ENCODE measurements around the gene TMEM190.
"Not testable (repeated sequence)": the region's sequence is repeated elsewhere in the genome, so short reads cannot be mapped to it uniquely, and the experiment has no call there.

TMEM190 gene

GRCh38 chr19:55402509-55402908 lies 25.9 kb downstream of the TMEM190 start:
- Histone ChIP-seq H3K36me3 (ENCODE audit: control insufficient read depth in 1 of 2, insufficient read depth in 2 of 2, low read length in 2 of 2) (peaks cover 35 to 41% of the 10 kb centered on the region in 2 donors), H3K4me1 (ENCODE audit: control insufficient read depth in 1 of 2, insufficient read depth in 2 of 2, low read length in 2 of 2) (peaks cover 11 to 15% of the 10 kb centered on the region in 2 donors), H3K9me3 (ENCODE audit: control insufficient read depth in 1 of 2, low read length in 2 of 2) (no peaks in the 10 kb centered on the region), H3K27ac (ENCODE audit: low read length) (no peak overlapping the region), H3K4me3 (ENCODE audit: low read depth in 1 of 2, low read length in 2 of 2) (no peak overlapping the region), H3K27me3 (ENCODE audit: low read depth, low read length) (no peaks in the 10 kb centered on the region)

- no peak overlapping the region for H3K4me3 ChIP-seq (ENCODE audit: low read depth in 1 of 2, low read length in 2 of 2)
- H3K27ac ChIP-seq (ENCODE audit: low read length) = no peak overlapping the region
- peaks cover 14 to 15% of the 10 kb centered on the region in 2 donors for H3K4me1 ChIP-seq (ENCODE audit: control insufficient read depth in 1 of 2, insufficient read depth in 2 of 2, low read length in 2 of 2)
- H3K27me3 ChIP-seq (ENCODE audit: low read depth, low read length) = no peaks in the 10 kb centered on the region
- peaks cover 30 to 37% of the 10 kb centered on the region in 2 donors for H3K36me3 ChIP-seq (ENCODE audit: control insufficient read depth in 1 of 2, insufficient read depth in 2 of 2, low read length in 2 of 2)
- H3K9me3 ChIP-seq (ENCODE audit: control insufficient read depth in 1 of 2, low read length in 2 of 2) = no peaks in the 10 kb centered on the region
Measured at GRCh38 chr19:55405638-55406037, 29.0 kb downstream of the TMEM190 start.

- H3K36me3 ChIP-seq (ENCODE audit: control insufficient read depth in 1 of 2, insufficient read depth in 2 of 2, low read length in 2 of 2) = peaks cover 25 to 32% of the 10 kb centered on the region in 2 donors
- H3K27ac ChIP-seq (ENCODE audit: low read length) = no peak overlapping the region
- H3K27me3 ChIP-seq (ENCODE audit: low read depth, low read length) = no peaks in the 10 kb centered on the region
- H3K9me3 ChIP-seq (ENCODE audit: control insufficient read depth in 1 of 2, low read length in 2 of 2) = no peaks in the 10 kb centered on the region
- H3K4me3 ChIP-seq (ENCODE audit: low read depth in 1 of 2, low read length in 2 of 2) = peak overlapping the region; percentile 63 to 75
- H3K4me1 ChIP-seq (ENCODE audit: control insufficient read depth in 1 of 2, insufficient read depth in 2 of 2, low read length in 2 of 2) = peaks cover 14 to 15% of the 10 kb centered on the region in 2 donors
Measured at GRCh38 chr19:55406091-55406825, 29.6 kb downstream of the TMEM190 start.

DNA sequence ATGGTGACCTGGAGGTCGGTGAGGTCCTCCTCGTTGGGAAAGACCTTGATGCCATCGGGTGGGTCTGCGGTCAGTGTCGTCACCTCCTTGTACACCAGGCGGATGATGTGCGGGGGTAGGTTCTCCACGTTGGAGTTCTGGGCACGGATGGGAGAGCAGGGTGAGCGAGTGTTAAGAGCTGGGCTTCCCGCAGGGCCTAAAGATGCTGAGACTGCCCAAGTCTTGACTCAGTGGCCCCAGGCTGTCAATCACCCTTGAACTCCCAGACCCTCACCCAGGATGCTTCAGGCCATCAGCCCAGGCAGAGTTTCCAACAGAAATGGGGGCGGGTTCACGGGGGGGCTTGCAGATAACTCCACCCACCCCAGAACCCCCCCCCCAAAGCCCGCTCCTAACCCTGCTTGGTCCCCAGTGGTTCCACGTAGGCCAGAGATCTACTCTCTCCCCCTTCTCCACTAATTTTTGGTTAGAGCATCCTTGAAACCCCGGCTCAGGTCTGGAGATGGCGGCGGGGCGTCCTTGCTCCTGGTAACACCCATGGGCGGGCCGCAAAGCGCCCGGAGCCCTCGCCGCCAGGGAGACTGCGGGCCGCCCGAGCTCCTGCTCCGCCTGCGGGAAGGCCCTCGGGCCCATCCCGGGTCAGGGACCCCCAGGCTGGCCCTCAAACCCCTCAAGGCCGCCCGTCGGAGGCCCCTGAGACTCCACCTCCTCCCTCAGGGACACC lies 30.4 kb downstream of the TMEM190 start:
- Histone ChIP-seq H3K9me3 (ENCODE audit: control insufficient read depth in 1 of 2, low read length in 2 of 2) (no peaks in the 10 kb centered on the region), H3K36me3 (ENCODE audit: control insufficient read depth in 1 of 2, insufficient read depth in 2 of 2, low read length in 2 of 2) (peaks cover 19 to 29% of the 10 kb centered on the region in 2 donors), H3K4me3 (ENCODE audit: low read depth in 1 of 2, low read length in 2 of 2) (peak overlapping the region; percentile 63 to 75), H3K27me3 (ENCODE audit: low read depth, low read length) (no peaks in the 10 kb centered on the region), H3K4me1 (ENCODE audit: control insufficient read depth in 1 of 2, insufficient read depth in 2 of 2, low read length in 2 of 2) (peaks cover 14 to 15% of the 10 kb centered on the region in 2 donors), H3K27ac (ENCODE audit: low read length) (peak overlapping the region; percentile 63)

DNA sequence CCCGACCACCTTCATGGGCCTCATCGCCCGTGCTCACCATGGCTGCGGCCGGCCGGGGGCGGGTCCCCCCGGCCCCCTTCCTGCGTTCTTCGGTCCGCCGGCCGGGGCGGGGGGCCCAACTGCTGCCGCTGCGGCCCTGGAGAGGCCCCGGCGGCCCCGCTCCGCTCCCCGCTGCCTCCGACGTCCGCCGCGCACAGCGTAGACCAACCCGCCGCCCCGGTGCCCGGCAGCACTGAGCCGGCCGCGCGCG lies 30.8 kb downstream of the TMEM190 start, which contains the start of gene UBE2S:
Gene UBE2S, minus strand, starts transcription at position 239 of the 250 bp plus-strand sequence. Its CDS starts 199 bp downstream, at position 40.
- peaks cover 14 to 15% of the 10 kb centered on the region in 2 donors for H3K4me1 ChIP-seq (ENCODE audit: control insufficient read depth in 1 of 2, insufficient read depth in 2 of 2, low read length in 2 of 2)
- H3K36me3 ChIP-seq (ENCODE audit: control insufficient read depth in 1 of 2, insufficient read depth in 2 of 2, low read length in 2 of 2) = peaks cover 14 to 24% of the 10 kb centered on the region in 2 donors
- peak within 1 kb of the TSS; percentile 90 for H3K27ac ChIP-seq (ENCODE audit: low read length)
- H3K9me3 ChIP-seq (ENCODE audit: control insufficient read depth in 1 of 2, low read length in 2 of 2); H3K27me3 ChIP-seq (ENCODE audit: low read depth, low read length): not testable (repeated sequence)
- H3K4me3 ChIP-seq (ENCODE audit: low read depth in 1 of 2, low read length in 2 of 2) = peak within 1 kb of the TSS; percentile 71 to 75

GRCh38 chr19:55407800-55408532 lies 31.3 kb downstream of the TMEM190 start:
- Histone ChIP-seq H3K4me3 (ENCODE audit: low read depth in 1 of 2, low read length in 2 of 2) (peak overlapping the region; percentile 71 to 75), H3K9me3 (ENCODE audit: control insufficient read depth in 1 of 2, low read length in 2 of 2) (no peaks in the 10 kb centered on the region), H3K36me3 (ENCODE audit: control insufficient read depth in 1 of 2, insufficient read depth in 2 of 2, low read length in 2 of 2) (peaks cover 9 to 20% of the 10 kb centered on the region in 2 donors), H3K27ac (ENCODE audit: low read length) (peak overlapping the region; percentile 90), H3K4me1 (ENCODE audit: control insufficient read depth in 1 of 2, insufficient read depth in 2 of 2, low read length in 2 of 2) (peaks cover 14 to 15% of the 10 kb centered on the region in 2 donors), H3K27me3 (ENCODE audit: low read depth, low read length) (no peaks in the 10 kb centered on the region)

GRCh38 chr19:55408533-55408872 lies 31.9 kb downstream of the TMEM190 start:
- Histone ChIP-seq H3K9me3 (ENCODE audit: control insufficient read depth in 1 of 2, low read length in 2 of 2) (no peaks in the 10 kb centered on the region), H3K27me3 (ENCODE audit: low read depth, low read length) (no peaks in the 10 kb centered on the region), H3K27ac (ENCODE audit: low read length) (peak overlapping the region; percentile 90), H3K4me1 (ENCODE audit: control insufficient read depth in 1 of 2, insufficient read depth in 2 of 2, low read length in 2 of 2) (peaks cover 14 to 15% of the 10 kb centered on the region in 2 donors), H3K4me3 (ENCODE audit: low read depth in 1 of 2, low read length in 2 of 2) (peak overlapping the region; percentile 71 to 75), H3K36me3 (ENCODE audit: control insufficient read depth in 1 of 2, insufficient read depth in 2 of 2, low read length in 2 of 2) (peaks cover 4 to 20% of the 10 kb centered on the region in 2 donors)

DNA sequence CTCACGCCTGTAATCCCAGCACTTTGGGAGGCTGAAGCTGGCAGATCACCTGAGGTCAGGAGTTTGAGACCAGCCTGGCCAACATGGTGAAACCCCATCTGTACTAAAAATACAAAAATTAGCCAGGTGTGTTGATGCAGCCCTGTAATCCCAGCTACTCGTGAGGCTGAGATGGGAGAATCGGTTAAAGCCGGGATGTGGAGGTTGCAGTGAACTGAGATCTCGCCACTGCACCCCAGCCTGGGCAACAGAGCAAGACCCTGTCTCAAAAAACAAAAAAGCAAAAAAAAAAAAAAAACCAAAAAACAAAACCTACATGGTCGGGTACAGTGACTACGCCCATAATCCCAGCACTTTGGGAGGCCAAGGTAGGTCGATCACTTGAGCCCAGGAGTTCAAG lies 32.6 kb downstream of the TMEM190 start:
- not testable (repeated sequence) for H3K27me3 ChIP-seq (ENCODE audit: low read depth, low read length); H3K27ac ChIP-seq (ENCODE audit: low read length); H3K9me3 ChIP-seq (ENCODE audit: control insufficient read depth in 1 of 2, low read length in 2 of 2); H3K4me3 ChIP-seq (ENCODE audit: low read depth in 1 of 2, low read length in 2 of 2)
- peaks cover 14 to 15% of the 10 kb centered on the region in 2 donors for H3K4me1 ChIP-seq (ENCODE audit: control insufficient read depth in 1 of 2, insufficient read depth in 2 of 2, low read length in 2 of 2)
- H3K36me3 ChIP-seq (ENCODE audit: control insufficient read depth in 1 of 2, insufficient read depth in 2 of 2, low read length in 2 of 2) = peaks cover 3 to 16% of the 10 kb centered on the region in 2 donors

DNA sequence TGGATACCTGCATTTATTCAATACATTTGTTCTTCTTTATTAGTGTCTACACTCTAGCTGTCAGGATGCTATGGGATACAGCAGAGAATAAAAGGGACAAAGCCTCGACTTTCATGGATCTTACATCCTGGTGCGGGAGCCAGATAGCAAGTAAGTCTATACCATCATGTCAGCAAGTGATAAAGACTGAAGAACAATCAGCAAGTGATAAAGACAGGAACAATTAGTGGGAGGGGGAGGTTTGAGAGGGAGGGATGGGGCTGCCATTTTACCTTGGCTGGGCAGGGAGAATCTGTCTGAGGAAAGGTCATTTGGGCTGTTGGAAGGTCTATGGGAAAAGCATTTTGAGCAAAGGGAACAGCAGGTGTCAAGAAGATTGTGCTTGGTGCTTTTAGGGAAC lies 33.5 kb downstream of the TMEM190 start:
- Histone ChIP-seq H3K36me3 (ENCODE audit: control insufficient read depth in 1 of 2, insufficient read depth in 2 of 2, low read length in 2 of 2) (peaks cover 0 to 11% of the 10 kb centered on the region in 2 donors), H3K27ac (ENCODE audit: low read length) (no peak overlapping the region), H3K4me1 (ENCODE audit: control insufficient read depth in 1 of 2, insufficient read depth in 2 of 2, low read length in 2 of 2) (peaks cover 14 to 15% of the 10 kb centered on the region in 2 donors), H3K9me3 (ENCODE audit: control insufficient read depth in 1 of 2, low read length in 2 of 2) (no peaks in the 10 kb centered on the region), H3K27me3 (ENCODE audit: low read depth, low read length) (no peaks in the 10 kb centered on the region), H3K4me3 (ENCODE audit: low read depth in 1 of 2, low read length in 2 of 2) (no peak overlapping the region)

DNA sequence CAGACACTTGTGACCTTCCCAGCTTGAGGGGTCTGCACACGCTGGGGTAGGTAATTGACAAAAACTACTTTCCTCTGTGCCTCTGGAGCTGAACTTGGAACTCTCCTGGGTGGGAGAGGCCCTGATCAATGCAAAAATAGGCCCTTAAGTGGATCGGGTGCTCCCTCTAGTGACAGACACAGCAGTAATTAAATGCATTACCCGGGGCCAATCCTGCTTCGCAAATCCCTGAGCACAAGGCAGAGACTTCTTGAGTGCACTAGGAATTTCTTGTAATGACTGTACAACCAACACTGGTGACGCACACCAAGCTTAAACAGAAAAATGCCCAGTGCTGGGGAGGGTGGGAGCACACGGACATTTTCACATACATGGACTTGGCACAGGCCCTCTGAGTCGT lies 41.6 kb downstream of the TMEM190 start:
- H3K36me3 ChIP-seq (ENCODE audit: control insufficient read depth in 1 of 2, insufficient read depth in 2 of 2, low read length in 2 of 2) = no peaks in the 10 kb centered on the region
- no peaks in the 10 kb centered on the region for H3K27me3 ChIP-seq (ENCODE audit: low read depth, low read length)
- H3K4me3 ChIP-seq (ENCODE audit: low read depth in 1 of 2, low read length in 2 of 2) = no peak overlapping the region
- H3K27ac ChIP-seq (ENCODE audit: low read length) = no peak overlapping the region
- H3K9me3 ChIP-seq (ENCODE audit: control insufficient read depth in 1 of 2, low read length in 2 of 2) = no peaks in the 10 kb centered on the region
- H3K4me1 ChIP-seq (ENCODE audit: control insufficient read depth in 1 of 2, insufficient read depth in 2 of 2, low read length in 2 of 2) = no peaks in the 10 kb centered on the region

DNA sequence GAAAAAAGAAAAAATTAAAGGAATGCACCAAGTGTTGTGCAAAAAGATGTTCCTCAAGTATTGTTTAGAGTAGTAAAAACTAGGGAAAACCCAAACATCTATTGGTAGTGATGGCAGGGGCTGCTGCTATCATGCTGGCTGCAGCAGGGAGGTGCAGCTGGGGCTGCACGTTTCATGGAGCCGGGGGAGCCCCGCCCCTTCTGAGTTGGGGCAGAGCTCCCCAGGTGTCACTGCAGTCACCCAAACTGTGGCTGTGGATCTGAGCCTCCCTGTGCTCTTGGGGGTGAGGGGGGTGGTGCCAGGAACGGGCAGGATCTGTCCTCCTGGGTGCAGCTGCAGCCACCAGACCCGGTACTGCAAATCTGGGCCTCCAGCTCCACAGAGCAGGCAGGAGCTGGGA lies 42.5 kb downstream of the TMEM190 start:
- no peaks in the 10 kb centered on the region for H3K36me3 ChIP-seq (ENCODE audit: control insufficient read depth in 1 of 2, insufficient read depth in 2 of 2, low read length in 2 of 2)
- H3K27ac ChIP-seq (ENCODE audit: low read length) = no peak overlapping the region
- no peaks in the 10 kb centered on the region for H3K27me3 ChIP-seq (ENCODE audit: low read depth, low read length)
- no peaks in the 10 kb centered on the region for H3K4me1 ChIP-seq (ENCODE audit: control insufficient read depth in 1 of 2, insufficient read depth in 2 of 2, low read length in 2 of 2)
- no peaks in the 10 kb centered on the region for H3K9me3 ChIP-seq (ENCODE audit: control insufficient read depth in 1 of 2, low read length in 2 of 2)
- H3K4me3 ChIP-seq (ENCODE audit: low read depth in 1 of 2, low read length in 2 of 2) = no peak overlapping the region

All from muscle layer of duodenum (tissue), 2 donors.